NB4 (cell line): Measurements from ENCODE around the gene ATOH8.

Experiments
- MYC ChIP-seq: IDR thresholded peaks from 2 replicates; pipeline ENCODE4 v1.6.1; 2011; ENCODE audit warnings: low read depth, low read length
- TF ChIP-seq, protein P1 (sequence below): IDR thresholded peaks from one replicate; pipeline ENCODE4 v1.5.1; 2012; ENCODE audit warnings: low read depth, low read length

DNA sequence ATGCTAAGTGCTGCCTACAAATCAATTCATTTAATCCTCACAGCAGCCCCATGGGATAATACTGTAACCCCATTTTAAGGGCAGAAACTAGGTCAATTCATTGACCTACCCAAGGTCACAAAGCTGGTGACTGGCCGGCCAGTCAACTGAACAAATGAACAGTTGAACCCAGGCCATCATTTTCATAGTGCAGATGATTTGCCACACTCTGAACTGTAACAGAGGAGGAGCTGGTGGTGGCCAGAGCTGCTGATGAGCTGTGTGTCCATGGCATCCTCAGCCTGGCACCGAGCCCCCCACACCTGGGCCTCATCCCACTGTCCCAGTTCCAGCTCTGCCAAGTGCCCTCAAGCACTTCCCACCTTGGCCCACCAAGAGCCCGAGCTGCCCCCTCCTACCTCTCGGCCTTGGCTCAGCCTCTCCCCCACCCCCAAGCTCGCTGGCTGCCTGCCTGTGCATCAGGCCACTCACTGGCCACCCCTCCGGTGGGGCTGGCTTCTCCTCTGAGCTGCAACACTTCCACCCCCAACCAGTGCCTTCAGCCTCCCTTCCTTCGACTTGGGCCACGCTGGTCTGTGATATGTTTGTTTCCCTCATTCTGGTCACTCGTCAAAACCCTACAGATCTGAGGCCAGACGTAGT, 58.4 kb downstream of the ATOH8 start:
- TF ChIP-seq, protein P1, sequence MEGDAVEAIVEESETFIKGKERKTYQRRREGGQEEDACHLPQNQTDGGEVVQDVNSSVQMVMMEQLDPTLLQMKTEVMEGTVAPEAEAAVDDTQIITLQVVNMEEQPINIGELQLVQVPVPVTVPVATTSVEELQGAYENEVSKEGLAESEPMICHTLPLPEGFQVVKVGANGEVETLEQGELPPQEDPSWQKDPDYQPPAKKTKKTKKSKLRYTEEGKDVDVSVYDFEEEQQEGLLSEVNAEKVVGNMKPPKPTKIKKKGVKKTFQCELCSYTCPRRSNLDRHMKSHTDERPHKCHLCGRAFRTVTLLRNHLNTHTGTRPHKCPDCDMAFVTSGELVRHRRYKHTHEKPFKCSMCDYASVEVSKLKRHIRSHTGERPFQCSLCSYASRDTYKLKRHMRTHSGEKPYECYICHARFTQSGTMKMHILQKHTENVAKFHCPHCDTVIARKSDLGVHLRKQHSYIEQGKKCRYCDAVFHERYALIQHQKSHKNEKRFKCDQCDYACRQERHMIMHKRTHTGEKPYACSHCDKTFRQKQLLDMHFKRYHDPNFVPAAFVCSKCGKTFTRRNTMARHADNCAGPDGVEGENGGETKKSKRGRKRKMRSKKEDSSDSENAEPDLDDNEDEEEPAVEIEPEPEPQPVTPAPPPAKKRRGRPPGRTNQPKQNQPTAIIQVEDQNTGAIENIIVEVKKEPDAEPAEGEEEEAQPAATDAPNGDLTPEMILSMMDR: no peak
- TF ChIP-seq MYC: no peak
